Lower leg skin (tissue), 4 donors: ENCODE measurements around the gene ITGB5. TPM values are rescaled to one million over a fixed set of nuclear protein-coding genes. Genes with fewer than 3 reads are reported as not detected.

Experiments used
- DNase-seq, 2 donors: peaks; one replicate each; pipeline ENCODE4 v3.0.0-alpha.2; 2019; ENCODE audit warnings: low spot score in 2 of 2
- H3K4me3 ChIP-seq: fragments of 200-600 bp; sonication (generic); 2 replicates; pipeline ENCODE4 v1.5.1; 2017; ENCODE audit warnings: mild to moderate bottlenecking, low read depth; ENCODE audit not compliant: poor library complexity, severe bottlenecking
- CTCF ChIP-seq, 3 donors: fragments of 450-650 bp; IDR thresholded peaks; one replicate each; pipeline ENCODE4 v1.5.1; 2016; ENCODE audit warnings: antibody characterized with exemption in 3 of 3, mild to moderate bottlenecking in 3 of 3, moderate library complexity in 2 of 3
- POLR2A ChIP-seq, 2 donors: fragments of 450-650 bp; IDR thresholded peaks; one replicate each; pipeline ENCODE4 v1.6.1; 2016 to 2017; ENCODE audit warnings: antibody characterized with exemption in 2 of 2, mild to moderate bottlenecking in 1 of 2, moderate library complexity in 1 of 2
- WGBS, 2 donors: methylation state at CpG; one replicate each; pipeline ENCODE4 v1.1.5; 2018; 5-methylcytosine and 5-hydroxymethylcytosine counted together
- intact Hi-C: fragments of 100-400 bp; cut with DNase I; formaldehyde crosslinking; loops from one replicate; pipeline ENCODE4 v1.15.0; 2023; ENCODE audit warnings: low total_unique reads
- total RNA-seq, 4 donors: library from RNA; depleted of rRNA; stranded (reverse); fragments of >200 nt; gene quantifications; one replicate each; pipeline ENCODE4 v1.1.0, GENCODE V29; 2016

Gene ITGB5
- total RNA-seq, 4 donors from 2014 or later = 210 to 414 (median 286) TPM

- no peak for DNase-seq
- H3K4me3 ChIP-seq = no peak overlapping the region
- intact Hi-C loops = loop anchor here (10.0 kb wide), 1 partner anchor 507 kb away; no protein-coding TSS in a partner anchor
- TF ChIP-seq CTCF (IDR thresholded peaks at IDR 0.05) (no peak), POLR2A (IDR thresholded peaks at IDR 0.05) (no peak)
- WGBS, 2 donors = 90 to 92% methylated on average over 2 of the region's 2 CpGs
These were observed 40.4 kb upstream of the ITGB5 start for GRCh38 chr3:124927574-124928045.

- H3K4me3 ChIP-seq = no peak overlapping the region
- WGBS, 2 donors = 80 to 92% methylated on average over 4 of the region's 4 CpGs
- DNase-seq = peak in 1 of 2 donors; percentile 21
- intact Hi-C loops = loop anchor here (10.0 kb wide), 1 partner anchor 508 kb away; no protein-coding TSS in a partner anchor
- TF ChIP-seq POLR2A (IDR thresholded peaks at IDR 0.05) (no peak), CTCF (IDR thresholded peaks at IDR 0.05) (no peak)
These were observed 39.4 kb upstream of the ITGB5 start for GRCh38 chr3:124926426-124927101.

- H3K4me3 ChIP-seq = no peak overlapping the region
- TF ChIP-seq POLR2A (IDR thresholded peaks at IDR 0.05) (no peak), CTCF (IDR thresholded peaks at IDR 0.05) (no peak)
- no peak for DNase-seq
- 92 to 95% methylated on average over 2 of the region's 2 CpGs for WGBS, 2 donors
- intact Hi-C loops = loop anchor here (10.0 kb wide), 1 partner anchor 510 kb away; no protein-coding TSS in a partner anchor
These were observed 37.6 kb upstream of the ITGB5 start for GRCh38 chr3:124924741-124925140.

- H3K4me3 ChIP-seq = no peak overlapping the region
- no peak for DNase-seq
- TF ChIP-seq POLR2A (IDR thresholded peaks at IDR 0.05) (no peak), CTCF (IDR thresholded peaks at IDR 0.05) (no peak)
- intact Hi-C loops = loop anchor here (10.0 kb wide), 1 partner anchor 511 kb away; no protein-coding TSS in a partner anchor
These were observed 36.7 kb upstream of the ITGB5 start for GRCh38 chr3:124923833-124924232.

GRCh38 chr3:124920718-124921117, 33.6 kb upstream of the ITGB5 start:
- intact Hi-C loops = loop anchor here (10.0 kb wide), 1 partner anchor 514 kb away; no protein-coding TSS in a partner anchor
- 61 to 75% methylated on average over 5 of the region's 5 CpGs for WGBS, 2 donors
- DNase-seq = no peak
- no peak overlapping the region for H3K4me3 ChIP-seq
- TF ChIP-seq CTCF (IDR thresholded peaks at IDR 0.05) (no peak), POLR2A (IDR thresholded peaks at IDR 0.05) (no peak)
